H1 (cell line): Measurements from ENCODE around the gene FOXP4. TPM values are rescaled to one million over a fixed set of nuclear protein-coding genes. Genes with fewer than 3 reads are reported as not detected.
A peak's percentile ranks its signal among the peaks of the same experiment; 100 is the strongest.

Experiments used
- CTCF ChIA-PET: fragments of 300-600 bp; sonication (Branson Sonifier 250); formaldehyde crosslinking; loops from one replicate; lab custom pipeline; 2021; ENCODE audit not compliant: partially characterized antibody; lab: Charles Lee
- POLR2A ChIA-PET: fragments of 300-600 bp; sonication (Branson Sonifier 250); formaldehyde crosslinking; loops from one replicate; lab custom pipeline; 2021; ENCODE audit warnings: inconsistent platforms; ENCODE audit not compliant: partially characterized antibody; lab: Charles Lee
- DNase-seq, 2 experiments: peaks; one replicate each; pipeline versions ENCODE4 v3.0.0 to v3.0.0-alpha.2; 2010 to 2022; ENCODE audit warnings: low spot score in 2 of 2, low read depth in 1 of 2, mixed read lengths in 1 of 2
- FAIRE-seq: peaks from 2 replicates; lab custom pipeline; 2011; peaks lifted over from hg19 to GRCh38; lab: Jason Lieb, UNC
- H2AFZ ChIP-seq: 2 replicates; pipeline ENCODE4 v1.8.1; 2012; ENCODE audit warnings: low read length, inconsistent platforms
- H2AK5ac ChIP-seq: 2 replicates; pipeline ENCODE4 v1.6.1; 2013; ENCODE audit warnings: low read depth, low read length
- H2BK120ac ChIP-seq: replicated peaks from 2 replicates; pipeline ENCODE3; 2013; ENCODE audit warnings: low read depth, low read length, inconsistent platforms
- H2BK12ac ChIP-seq: 2 replicates; pipeline ENCODE4 v1.6.1; 2013; ENCODE audit warnings: low read depth, low read length
- H2BK15ac ChIP-seq: 2 replicates; pipeline ENCODE4 v1.6.1; 2013; ENCODE audit warnings: low read length
- H2BK20ac ChIP-seq: 2 replicates; pipeline ENCODE4 v1.6.1; 2013; ENCODE audit warnings: low read length
- H2BK5ac ChIP-seq: 2 replicates; pipeline ENCODE4 v1.6.1; 2013; ENCODE audit warnings: low read depth, low read length
- H3K14ac ChIP-seq: 2 replicates; pipeline ENCODE4 v1.6.1; 2013; ENCODE audit warnings: inconsistent platforms; ENCODE audit not compliant: insufficient read length
- H3K18ac ChIP-seq: 2 replicates; pipeline ENCODE4 v1.6.1; 2013; ENCODE audit warnings: low read length; ENCODE audit errors: extremely low read depth
- H3K23ac ChIP-seq: 2 replicates; pipeline ENCODE4 v1.6.1; 2013; ENCODE audit warnings: inconsistent platforms; ENCODE audit not compliant: insufficient read length
- H3K23me2 ChIP-seq: 2 replicates; pipeline ENCODE4 v1.6.1; 2013; ENCODE audit warnings: low read depth, low read length
- H3K27ac ChIP-seq: 2 replicates; pipeline ENCODE4 v1.6.1; 2011; ENCODE audit warnings: low read depth, low read length, inconsistent platforms
- H3K27me3 ChIP-seq, 4 experiments: replicated peaks in 1 of 4; 1 replicate in 1 of 4; 2 replicates in 3 of 4; pipeline versions ENCODE4 v1.6.1 to v1.8.1; 2011 to 2013; ENCODE audit warnings: low read length in 3 of 4, mild to moderate bottlenecking in 3 of 4, inconsistent platforms in 2 of 4, mixed read lengths in 2 of 4, moderate library complexity in 1 of 4; ENCODE audit not compliant: control insufficient read depth in 3 of 4, insufficient read depth in 3 of 4; ENCODE audit errors: extremely low read depth in 1 of 4
- H3K36me3 ChIP-seq, 4 experiments: 2 replicates each; pipeline versions ENCODE4 v1.6.1 to v1.8.1; 2011 to 2013; ENCODE audit warnings: mild to moderate bottlenecking in 4 of 4, low read length in 3 of 4, moderate library complexity in 2 of 4, control low read depth in 1 of 4, inconsistent platforms in 1 of 4; ENCODE audit not compliant: insufficient read depth in 4 of 4, control insufficient read depth in 2 of 4
- H3K4ac ChIP-seq: replicated peaks from 2 replicates; pipeline ENCODE3; 2013; ENCODE audit warnings: low read length, low read depth, mixed read lengths, inconsistent platforms; ENCODE audit not compliant: insufficient read length
- H3K4me1 ChIP-seq, 4 experiments: replicated peaks in 1 of 4; 1 replicate in 1 of 4; 2 replicates in 3 of 4; pipeline versions ENCODE4 v1.6.1 to v1.8.1; 2011 to 2013; ENCODE audit warnings: low read length in 3 of 4, inconsistent platforms in 2 of 4, mixed read lengths in 1 of 4; ENCODE audit not compliant: insufficient read depth in 4 of 4, control insufficient read depth in 3 of 4
- H3K4me2 ChIP-seq, 2 experiments: 2 replicates each; pipeline versions ENCODE4 v1.6.1 to v1.8.1; 2011 to 2013; ENCODE audit warnings: low read depth in 2 of 2, low read length in 2 of 2, control low read depth in 1 of 2, inconsistent platforms in 1 of 2, mild to moderate bottlenecking in 1 of 2; ENCODE audit not compliant: insufficient read depth in 1 of 2
- H3K4me3 ChIP-seq, 4 experiments: fragments of 200-600, 300-600 bp in 1 of 4; sonication (generic), shearing (Covaris generic), sonication (Bioruptor Twin) in 1 of 4; 2 replicates each; pipeline versions ENCODE4 v1.5.1 to v1.8.1; 2011 to 2016; ENCODE audit warnings: low read length in 4 of 4, low read depth in 3 of 4, control low read depth in 2 of 4, inconsistent platforms in 2 of 4, mild to moderate bottlenecking in 2 of 4, mixed read lengths in 1 of 4, moderate library complexity in 1 of 4; ENCODE audit not compliant: insufficient read depth in 2 of 4; ENCODE audit errors: extremely low read depth in 1 of 4
- H3K56ac ChIP-seq: replicated peaks from 2 replicates; pipeline ENCODE3; 2013; ENCODE audit warnings: low read depth, mild to moderate bottlenecking, mixed read lengths, low read length, inconsistent platforms; ENCODE audit not compliant: insufficient read length
- H3K79me1 ChIP-seq: 2 replicates; pipeline ENCODE4 v1.6.1; 2013; ENCODE audit warnings: low read depth, low read length, control low read depth
- H3K79me2 ChIP-seq, 2 experiments: 2 replicates each; pipeline versions ENCODE4 v1.6.1 to v1.8.1; 2012 to 2013; ENCODE audit warnings: low read length in 2 of 2, mild to moderate bottlenecking in 2 of 2, inconsistent platforms in 1 of 2; ENCODE audit not compliant: insufficient read depth in 2 of 2, control insufficient read depth in 1 of 2
- H3K9ac ChIP-seq, 4 experiments: replicated peaks in 1 of 4; 1 replicate in 1 of 4; 2 replicates in 3 of 4; pipeline versions ENCODE4 v1.6.1 to v1.8.1; 2011 to 2013; ENCODE audit warnings: low read depth in 3 of 4, low read length in 3 of 4, control low read depth in 2 of 4, mild to moderate bottlenecking in 2 of 4, moderate library complexity in 2 of 4, inconsistent platforms in 1 of 4; ENCODE audit errors: extremely low read depth in 1 of 4
- H3K9me3 ChIP-seq, 2 experiments: 2 replicates each; pipeline versions ENCODE4 v1.6.1 to v1.8.1; 2012 to 2013; ENCODE audit warnings: mild to moderate bottlenecking in 2 of 2, moderate library complexity in 2 of 2, control low read depth in 1 of 2, inconsistent platforms in 1 of 2, low read depth in 1 of 2, low read length in 1 of 2, mixed read lengths in 1 of 2; ENCODE audit not compliant: insufficient read depth in 2 of 2
- H4K20me1 ChIP-seq, 2 experiments: replicated peaks in 1 of 2; 2 replicates each; pipeline versions ENCODE3 to v1.8.1; 2011 to 2013; ENCODE audit warnings: inconsistent platforms in 2 of 2, low read length in 2 of 2, mild to moderate bottlenecking in 1 of 2; ENCODE audit not compliant: insufficient read depth in 2 of 2, control insufficient read depth in 1 of 2
- H4K5ac ChIP-seq: 2 replicates; pipeline ENCODE4 v1.6.1; 2013; ENCODE audit warnings: low read length, low read depth, mixed read lengths, inconsistent platforms; ENCODE audit not compliant: insufficient read length
- H4K8ac ChIP-seq: 2 replicates; pipeline ENCODE4 v1.8.0; 2013; ENCODE audit warnings: mild to moderate bottlenecking, moderate library complexity, low read length, inconsistent platforms; ENCODE audit not compliant: insufficient read depth; ENCODE audit errors: extremely low read depth
- H4K91ac ChIP-seq: replicated peaks from 2 replicates; pipeline ENCODE3; 2013; ENCODE audit warnings: low read length, mixed read lengths, inconsistent platforms; ENCODE audit not compliant: insufficient read length
- BACH1 ChIP-seq: IDR thresholded peaks from 2 replicates; pipeline ENCODE4 v1.6.1; 2012; ENCODE audit warnings: low read length, improper control_type of control experiment
- CBX5 ChIP-seq: fragments of 300-800, 300-1000 bp; sonication (generic); IDR thresholded peaks from 2 replicates; pipeline ENCODE4 v1.7.1; 2016; ENCODE audit warnings: antibody characterized with exemption, low read length, low read depth
- CHD1 ChIP-seq: IDR thresholded peaks from 2 replicates; pipeline ENCODE4 v1.6.1; 2012; ENCODE audit warnings: low read depth, low read length, improper control_type of control experiment
- EP300 ChIP-seq, 2 experiments: IDR thresholded peaks; 1 replicate in 1 of 2; 2 replicates in 1 of 2; pipeline ENCODE4 v1.6.1; 2011 to 2012; ENCODE audit warnings: low read depth in 2 of 2, low read length in 2 of 2, mild to moderate bottlenecking in 2 of 2, borderline replicate concordance in 1 of 2, inconsistent platforms in 1 of 2, moderate library complexity in 1 of 2
- HDAC6 ChIP-seq: IDR thresholded peaks from one replicate; pipeline ENCODE4 v1.7.1; 2012; ENCODE audit warnings: low read depth, mild to moderate bottlenecking, inconsistent platforms, low read length, moderate library complexity
- JUN ChIP-seq: IDR thresholded peaks from 2 replicates; pipeline ENCODE4 v1.6.1; 2011; ENCODE audit warnings: low read depth, mild to moderate bottlenecking, improper control_type of control experiment, low read length
- SAP30 ChIP-seq: fragments of 300-600 bp; sonication (generic); IDR thresholded peaks from 2 replicates; pipeline ENCODE4 v1.7.1; 2012; ENCODE audit warnings: low read length, moderate library complexity, mild to moderate bottlenecking, inconsistent platforms; ENCODE audit not compliant: insufficient read depth, insufficient replicate concordance
- SP1 ChIP-seq: IDR thresholded peaks from 2 replicates; pipeline ENCODE4 v1.6.1; 2011; ENCODE audit warnings: low read depth, low read length
- SRF ChIP-seq: IDR thresholded peaks from 2 replicates; pipeline ENCODE4 v1.6.1; 2011; ENCODE audit warnings: mild to moderate bottlenecking, low read depth, low read length, moderate library complexity
- TCF12 ChIP-seq: IDR thresholded peaks from 2 replicates; pipeline ENCODE4 v1.6.1; 2011; ENCODE audit warnings: low read depth, mild to moderate bottlenecking, low read length
- WGBS, 2 experiments: shearing (Covaris generic) in 1 of 2; methylation state at CpG; one replicate each; pipeline versions ENCODE4 v1.1.6 to v1.1.7; 2013 to 2015; ENCODE audit warnings: low lambda C conversion rate in 2 of 2, mixed read lengths in 2 of 2, inconsistent platforms in 1 of 2, low coverage in 1 of 2, missing lambda C conversion rate in 1 of 2; ENCODE audit not compliant: insufficient replicate concordance in 2 of 2, insufficient coverage in 1 of 2, insufficient read length in 1 of 2; ENCODE audit errors: extremely low coverage in 1 of 2, missing lambda C conversion rate in 1 of 2; 5-methylcytosine and 5-hydroxymethylcytosine counted together
- polyA plus RNA-seq, 7 experiments: library from polyadenylated mRNA; depleted of rRNA in 3 of 7; stranded (reverse) in 5 of 7; unstranded in 2 of 7; fragments of >200 nt in 5 of 7; fragments of 200-250 nt in 2 of 7; gene quantifications; 1 replicate in 5 of 7; 2 replicates in 1 of 7; 4 replicates in 1 of 7; pipeline versions ENCODE4 v1.2.1 to v1.2.3, GENCODE V29; 2011 to 2013; ENCODE audit warnings: missing spikeins in 2 of 7, mixed read lengths in 2 of 7
- total RNA-seq: library from RNA; stranded (reverse); fragmentation: NEBNext Ultra II Directional; extraction: Animal tissue kit (Norgen Biotek cat#: 25700); gene quantifications from 2 replicates; pipeline ENCODE4 v1.2.1, GENCODE V29; 2021
- TF ChIP-seq, protein P1 (sequence below): IDR thresholded peaks from 2 replicates; pipeline ENCODE4 v1.6.1; 2012; ENCODE audit warnings: inconsistent platforms

Gene FOXP4
- total and polyA plus RNA-seq, 2 of the 8 experiments (the other 6 are each of a cell fraction or from before 2014, with no cell fraction given): 4.8 to 13.3 TPM

DNA sequence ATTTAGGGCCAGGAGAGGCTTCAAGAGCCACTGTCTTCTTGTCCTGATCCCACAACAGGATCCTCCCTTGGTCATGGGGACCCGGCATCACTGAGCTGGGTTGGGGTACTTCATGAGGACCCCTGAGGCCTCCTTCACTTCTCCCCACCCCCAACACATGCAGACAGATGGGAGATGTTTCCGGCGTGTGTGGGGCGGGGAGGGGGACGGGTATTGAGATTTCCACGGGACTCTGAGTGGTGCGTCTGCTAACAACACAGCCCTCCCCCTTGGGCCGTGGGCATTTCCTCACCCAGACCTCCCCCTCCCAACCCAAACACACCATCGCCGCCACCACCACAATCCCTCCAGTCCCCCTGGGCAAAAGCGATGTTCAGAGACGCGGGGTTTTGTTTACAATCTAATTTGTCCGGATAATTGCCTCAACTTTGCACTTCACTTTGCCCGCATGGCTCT, 906 bp upstream of the FOXP4 start:
- Histone ChIP-seq H2BK20ac (peak overlapping the region; percentile 86; the same call in 1 of the 2 replicates), H3K79me2 (peaks cover 0 to 26% of the 10 kb centered on the region in 2 experiments; a peak in 2 of 4 replicates), H3K4me2 (peak overlapping the region; percentile 81 to 100), H3K56ac (no peak overlapping the region), H3K14ac (no peak overlapping the region), H3K18ac (peak overlapping the region; percentile 68), H3K9me3 (no peaks in the 10 kb centered on the region), H3K4ac (peak overlapping the region; percentile 27), H3K79me1 (peaks cover 2% of the 10 kb centered on the region; the same call in 1 of the 2 replicates), H4K20me1 (peaks cover 4 to 24% of the 10 kb centered on the region in 2 experiments), H3K4me1 (peaks cover 8 to 32% (median 24%) of the 10 kb centered on the region in 4 experiments), H3K27ac (no peak overlapping the region), H3K27me3 (peaks cover 21 to 59% (median 58%) of the 10 kb centered on the region in 4 experiments), H4K8ac (no peak overlapping the region), H3K23me2 (peaks cover 25% of the 10 kb centered on the region), H4K91ac (no peak overlapping the region), H2AK5ac (no peak overlapping the region), H2BK15ac (peak overlapping the region; percentile 72; the same call in 1 of the 2 replicates), H2BK12ac (peak overlapping the region; percentile 75; the same call in 1 of the 2 replicates), H3K36me3 (no peaks in the 10 kb centered on the region), H3K23ac (no peak overlapping the region), H4K5ac (no peak overlapping the region), H2AFZ (no peak overlapping the region), H2BK5ac (peak overlapping the region; percentile 87; the same call in 1 of the 2 replicates), H2BK120ac (no peak overlapping the region), H3K9ac (no peak overlapping the region), H3K4me3 (peak overlapping the region; percentile 64 to 70 (median 64))
- FAIRE-seq (no peak), DNase-seq (no peak)
- ChIA-PET CTCF (interaction anchor here (1.0 to 1.9 kb wide), 8 partner anchors 16 to 177 kb away, joined by 3 to 14 read pairs (median 4); no protein-coding TSS in a partner anchor), POLR2A (interaction anchor here (0.8 to 2.1 kb wide), 2 partner anchors 41 to 119 kb away, joined by 3 to 6 read pairs; no protein-coding TSS in a partner anchor)
- 2% methylated on average over 15 of the region's 15 CpGs; no CpG with 5 or more reads in 1 of the 2 experiments for WGBS, 2 experiments
- TF ChIP-seq EP300 (IDR thresholded peaks at IDR 0.05; ENCODE audit: borderline replicate concordance in 1 of 2, low read depth in 2 of 2, low read length in 2 of 2) (no peak), JUN (no peak), SP1 (no peak), BACH1 (no peak), HDAC6 (no peak), TCF12 (no peak), SRF (no peak), CBX5 (no peak), SAP30 (no peak), CHD1 (no peak)
- TF ChIP-seq, protein P1, sequence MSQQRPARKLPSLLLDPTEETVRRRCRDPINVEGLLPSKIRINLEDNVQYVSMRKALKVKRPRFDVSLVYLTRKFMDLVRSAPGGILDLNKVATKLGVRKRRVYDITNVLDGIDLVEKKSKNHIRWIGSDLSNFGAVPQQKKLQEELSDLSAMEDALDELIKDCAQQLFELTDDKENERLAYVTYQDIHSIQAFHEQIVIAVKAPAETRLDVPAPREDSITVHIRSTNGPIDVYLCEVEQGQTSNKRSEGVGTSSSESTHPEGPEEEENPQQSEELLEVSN: no peak
